ENCODE results near the gene EMILIN1. TPM values are rescaled to one million over a fixed set of nuclear protein-coding genes. Genes with fewer than 3 reads are reported as not detected.
A peak's percentile ranks its signal among the peaks of the same experiment; 100 is the strongest.
"Not testable (repeated sequence)": the region's sequence is repeated elsewhere in the genome, so short reads cannot be mapped to it uniquely, and the experiment has no call there.

Gene EMILIN1
- polyA plus RNA-seq, 1 of the 3 experiments (the other 2 are of a cell fraction) = 286 TPM

- TF ChIP-seq, protein P1, sequence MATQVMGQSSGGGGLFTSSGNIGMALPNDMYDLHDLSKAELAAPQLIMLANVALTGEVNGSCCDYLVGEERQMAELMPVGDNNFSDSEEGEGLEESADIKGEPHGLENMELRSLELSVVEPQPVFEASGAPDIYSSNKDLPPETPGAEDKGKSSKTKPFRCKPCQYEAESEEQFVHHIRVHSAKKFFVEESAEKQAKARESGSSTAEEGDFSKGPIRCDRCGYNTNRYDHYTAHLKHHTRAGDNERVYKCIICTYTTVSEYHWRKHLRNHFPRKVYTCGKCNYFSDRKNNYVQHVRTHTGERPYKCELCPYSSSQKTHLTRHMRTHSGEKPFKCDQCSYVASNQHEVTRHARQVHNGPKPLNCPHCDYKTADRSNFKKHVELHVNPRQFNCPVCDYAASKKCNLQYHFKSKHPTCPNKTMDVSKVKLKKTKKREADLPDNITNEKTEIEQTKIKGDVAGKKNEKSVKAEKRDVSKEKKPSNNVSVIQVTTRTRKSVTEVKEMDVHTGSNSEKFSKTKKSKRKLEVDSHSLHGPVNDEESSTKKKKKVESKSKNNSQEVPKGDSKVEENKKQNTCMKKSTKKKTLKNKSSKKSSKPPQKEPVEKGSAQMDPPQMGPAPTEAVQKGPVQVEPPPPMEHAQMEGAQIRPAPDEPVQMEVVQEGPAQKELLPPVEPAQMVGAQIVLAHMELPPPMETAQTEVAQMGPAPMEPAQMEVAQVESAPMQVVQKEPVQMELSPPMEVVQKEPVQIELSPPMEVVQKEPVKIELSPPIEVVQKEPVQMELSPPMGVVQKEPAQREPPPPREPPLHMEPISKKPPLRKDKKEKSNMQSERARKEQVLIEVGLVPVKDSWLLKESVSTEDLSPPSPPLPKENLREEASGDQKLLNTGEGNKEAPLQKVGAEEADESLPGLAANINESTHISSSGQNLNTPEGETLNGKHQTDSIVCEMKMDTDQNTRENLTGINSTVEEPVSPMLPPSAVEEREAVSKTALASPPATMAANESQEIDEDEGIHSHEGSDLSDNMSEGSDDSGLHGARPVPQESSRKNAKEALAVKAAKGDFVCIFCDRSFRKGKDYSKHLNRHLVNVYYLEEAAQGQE (IDR thresholded peaks at IDR 0.05; ENCODE audit: low read depth, low read length) = no peak
Measured at GRCh38 chr2:27117995-27118524, 39.6 kb downstream of the EMILIN1 start (continued).

DNA sequence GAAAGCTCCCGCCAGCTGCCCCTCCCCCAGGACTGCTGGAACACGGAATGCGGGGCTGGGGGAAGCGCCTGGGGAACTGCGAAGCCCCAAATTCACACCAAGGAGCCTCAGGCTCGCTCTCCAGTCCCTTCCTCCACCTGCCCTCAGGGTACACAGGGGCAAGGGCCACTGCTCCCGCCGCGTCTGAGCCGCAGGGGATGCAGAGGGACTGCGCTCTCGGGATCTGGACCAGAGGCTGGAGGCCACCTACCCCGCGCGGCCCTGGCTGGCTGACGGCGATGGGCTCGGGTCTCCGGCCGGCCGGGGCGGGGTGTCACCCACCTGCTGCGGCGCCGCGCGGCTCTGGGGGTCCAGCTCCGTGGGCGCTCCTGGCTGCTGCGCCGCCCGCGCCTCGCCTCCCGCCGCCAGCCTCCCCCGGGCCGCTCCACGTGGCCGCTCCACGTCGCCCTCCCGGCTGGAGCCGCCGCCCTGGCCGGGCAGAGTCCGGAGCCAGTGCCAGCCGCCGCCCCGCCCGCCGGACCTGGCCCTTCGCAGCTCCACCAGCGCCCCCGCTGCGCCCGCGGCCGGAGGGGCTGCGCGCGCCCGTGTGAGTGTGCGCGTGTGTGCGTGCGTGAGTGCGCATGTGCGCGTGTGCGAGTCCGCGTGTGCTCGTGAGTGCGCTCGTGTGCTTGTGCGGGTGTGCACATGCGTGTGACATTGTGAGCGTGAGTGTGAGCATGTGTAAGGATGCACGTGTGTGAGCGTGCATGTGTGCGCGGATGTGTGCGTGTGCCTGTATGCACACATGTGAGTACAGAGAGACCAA lies 40.3 kb downstream of the EMILIN1 start, which contains the start of gene CGREF1:
TSS of gene CGREF1 (minus strand) at position 604 of the 805 bp plus-strand sequence. CDS start 14,762 bp downstream, outside the sequence.
- CTCF ChIA-PET = interaction anchor here (0.6 to 3.6 kb wide), 9 partner anchors 10 to 161 kb away, joined by 3 to 13 read pairs (median 4); no protein-coding TSS in a partner anchor
- peak within 1 kb of the TSS; percentile 59; the same call in 1 of the 2 replicates for H2AFZ ChIP-seq (ENCODE audit: low read depth)
- H4K20me1 ChIP-seq (ENCODE audit: insufficient read depth) = no peaks in the 10 kb centered on the region

GRCh38 chr2:27119330-27119670 lies 40.9 kb downstream of the EMILIN1 start:
- DNase-seq; H3K9me2 ChIP-seq; POLR2A ChIA-PET; H3F3A ChIP-seq (replicated peaks; ENCODE audit: insufficient read depth); H3K79me2 ChIP-seq (ENCODE audit: insufficient read depth); H3K27me3 ChIP-seq (ENCODE audit: insufficient read depth); H3K9me3 ChIP-seq; H3K36me3 ChIP-seq (replicated peaks in 1 of 2; ENCODE audit: control insufficient read depth in 1 of 2, insufficient read depth in 2 of 2, low read length in 1 of 2); H3K9ac ChIP-seq; H3K27ac ChIP-seq (ENCODE audit: low read depth in 2 of 2, low read length in 1 of 2); H4K20me1 ChIP-seq (ENCODE audit: insufficient read depth): not testable (repeated sequence)
- 86% methylated on average over 8 of the region's 8 CpGs for WGBS (ENCODE audit: low lambda C conversion rate)
- CTCF ChIA-PET = interaction anchor here (0.6 to 3.6 kb wide), 6 partner anchors 11 to 72 kb away, joined by 3 to 13 read pairs (median 4); no protein-coding TSS in a partner anchor
- Histone ChIP-seq H3K4me3 (ENCODE audit: low read depth in 2 of 2, low read length in 1 of 2) (peak overlapping the region; percentile 60 to 70), H2AFZ (ENCODE audit: low read depth) (peak overlapping the region; percentile 56; the same call in 1 of the 2 replicates), H3K4me2 (peak overlapping the region; percentile 80), H3K4me1 (ENCODE audit: control insufficient read depth in 1 of 2, insufficient read depth in 2 of 2, low read depth in 1 of 2, low read length in 1 of 2) (peaks cover 0 to 21% of the 10 kb centered on the region in 2 experiments; a peak in 1 of 4 replicates)

More for the DNA sequence above, 40.3 kb downstream of the EMILIN1 start, which contains the start of gene CGREF1:
- TF ChIP-seq NRF1 (IDR thresholded peaks at IDR 0.05; ENCODE audit: low read depth, low read length) (peak; percentile 76), FOSL2 (IDR thresholded peaks at IDR 0.05; ENCODE audit: borderline replicate concordance, low read depth) (no peak), MXI1 (IDR thresholded peaks at IDR 0.05; ENCODE audit: low read depth, low read length) (peak; percentile 91; the same call in 1 of the 2 replicates), CHD2 (IDR thresholded peaks at IDR 0.05; ENCODE audit: low read length, partially characterized antibody) (peak; percentile 45)
- no peaks in the 10 kb centered on the region for H3K9me2 ChIP-seq
- no peaks in the 10 kb centered on the region for H3K79me2 ChIP-seq (ENCODE audit: insufficient read depth)
- H3K27me3 ChIP-seq (ENCODE audit: insufficient read depth) = no peaks in the 10 kb centered on the region
- POLR2A ChIA-PET = interaction anchor here (0.5 to 0.9 kb wide), 6 partner anchors 13 to 1086 kb away, joined by 3 to 5 read pairs (median 3); no protein-coding TSS in a partner anchor
- H3K9me3 ChIP-seq = no peaks in the 10 kb centered on the region
- H3K4me3 ChIP-seq (ENCODE audit: low read depth in 2 of 2, low read length in 1 of 2) = peak within 1 kb of the TSS; percentile 60 to 70
- H3K36me3 ChIP-seq (replicated peaks in 1 of 2; ENCODE audit: control insufficient read depth in 1 of 2, insufficient read depth in 2 of 2, low read length in 1 of 2) = no peaks in the 10 kb centered on the region
- WGBS (ENCODE audit: low lambda C conversion rate) = 10% methylated on average over 46 of the region's 84 CpGs
- peak; percentile 95 for DNase-seq
- peaks cover 0 to 15% of the 10 kb centered on the region in 2 experiments; a peak in 1 of 4 replicates for H3K4me1 ChIP-seq (ENCODE audit: control insufficient read depth in 1 of 2, insufficient read depth in 2 of 2, low read depth in 1 of 2, low read length in 1 of 2)
- H3K9ac ChIP-seq = no peak within 1 kb of the TSS
- peak within 1 kb of the TSS; percentile 80 for H3K4me2 ChIP-seq
- peaks cover 3% of the 10 kb centered on the region for H3F3A ChIP-seq (replicated peaks; ENCODE audit: insufficient read depth)
- H3K27ac ChIP-seq (ENCODE audit: low read depth in 2 of 2, low read length in 1 of 2) = peak within 1 kb of the TSS in 1 of 2 experiments; percentile 48; a peak in 1 of 4 replicates

All from SK-N-SH (cell line).